ENCODE measurements around the gene KCNQ1.

DNA sequence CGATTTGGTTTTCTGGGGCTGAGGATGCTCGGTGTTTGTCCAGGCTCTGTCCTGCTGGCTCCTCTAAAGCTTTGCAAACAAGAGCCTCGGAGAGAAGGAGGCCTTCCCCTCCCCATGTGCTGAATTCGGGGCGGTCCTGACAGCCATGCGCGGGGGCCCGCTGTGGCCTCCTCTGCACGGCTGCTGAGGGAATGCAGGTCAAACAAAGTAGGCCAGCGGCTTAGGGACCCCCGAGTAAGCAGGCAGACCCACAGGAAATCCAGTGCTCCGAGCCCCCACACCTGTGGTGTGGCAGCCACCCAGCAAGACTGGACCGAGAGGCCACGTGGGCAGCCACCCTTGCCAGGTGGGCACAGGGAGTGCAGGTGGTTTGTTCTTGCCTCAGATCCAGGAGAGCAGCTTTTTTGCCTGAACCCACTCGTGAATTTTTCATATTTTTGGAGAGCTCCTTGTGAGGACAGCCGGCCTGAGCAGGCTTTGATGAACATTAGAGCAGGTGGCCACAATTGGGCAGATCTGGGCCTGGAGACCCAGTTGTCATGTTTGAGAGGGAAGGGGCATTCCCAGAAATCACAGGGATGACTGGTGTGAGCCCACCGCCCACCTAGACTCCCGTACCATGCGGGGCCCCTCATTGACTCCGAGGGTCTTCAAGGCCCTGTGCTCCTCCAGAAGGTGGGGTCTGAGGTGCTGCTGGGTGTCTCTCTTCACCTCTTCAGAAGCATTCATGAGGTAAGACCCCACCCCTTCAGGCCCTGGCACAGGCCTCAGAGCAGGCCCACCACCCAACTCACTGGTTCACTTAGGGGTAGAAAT, 298.0 kb downstream of the KCNQ1 start:
- TF ChIP-seq POLR2AphosphoS5 (IDR thresholded peaks at IDR 0.05) (no peak), POLR2A (IDR thresholded peaks at IDR 0.05) (no peak), EP300 (IDR thresholded peaks at IDR 0.05) (no peak)
- TF ChIP-seq, protein P1, sequence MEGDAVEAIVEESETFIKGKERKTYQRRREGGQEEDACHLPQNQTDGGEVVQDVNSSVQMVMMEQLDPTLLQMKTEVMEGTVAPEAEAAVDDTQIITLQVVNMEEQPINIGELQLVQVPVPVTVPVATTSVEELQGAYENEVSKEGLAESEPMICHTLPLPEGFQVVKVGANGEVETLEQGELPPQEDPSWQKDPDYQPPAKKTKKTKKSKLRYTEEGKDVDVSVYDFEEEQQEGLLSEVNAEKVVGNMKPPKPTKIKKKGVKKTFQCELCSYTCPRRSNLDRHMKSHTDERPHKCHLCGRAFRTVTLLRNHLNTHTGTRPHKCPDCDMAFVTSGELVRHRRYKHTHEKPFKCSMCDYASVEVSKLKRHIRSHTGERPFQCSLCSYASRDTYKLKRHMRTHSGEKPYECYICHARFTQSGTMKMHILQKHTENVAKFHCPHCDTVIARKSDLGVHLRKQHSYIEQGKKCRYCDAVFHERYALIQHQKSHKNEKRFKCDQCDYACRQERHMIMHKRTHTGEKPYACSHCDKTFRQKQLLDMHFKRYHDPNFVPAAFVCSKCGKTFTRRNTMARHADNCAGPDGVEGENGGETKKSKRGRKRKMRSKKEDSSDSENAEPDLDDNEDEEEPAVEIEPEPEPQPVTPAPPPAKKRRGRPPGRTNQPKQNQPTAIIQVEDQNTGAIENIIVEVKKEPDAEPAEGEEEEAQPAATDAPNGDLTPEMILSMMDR (IDR thresholded peaks at IDR 0.05), result no peak

All from sigmoid colon (tissue), 4 donors.